IgD-negative memory B cell (primary cell): Measurements from ENCODE around the gene SFI1. TPM values are rescaled to one million over a fixed set of nuclear protein-coding genes. Genes with fewer than 3 reads are reported as not detected.
"Not testable (repeated sequence)": the region's sequence is repeated elsewhere in the genome, so short reads cannot be mapped to it uniquely, and the experiment has no call there.

ENCODE experiments used
- H3K27ac Mint-ChIP-seq, 3 donors: one replicate each; pipeline ENCODE4 v1.8.0; 2020 to 2022; ENCODE audit warnings: mild to moderate bottlenecking in 3 of 3, mixed read lengths in 3 of 3, moderate library complexity in 1 of 3
- H3K27me3 Mint-ChIP-seq: one replicate; pipeline ENCODE4 v1.8.0; 2021; ENCODE audit warnings: mixed read lengths
- H3K36me3 Mint-ChIP-seq: one replicate; pipeline ENCODE4 v1.8.0; 2020; ENCODE audit warnings: mild to moderate bottlenecking, mixed read lengths
- H3K4me1 Mint-ChIP-seq, 3 donors: one replicate each; pipeline ENCODE4 v1.8.0; 2020 to 2022; ENCODE audit warnings: mixed read lengths in 3 of 3, mild to moderate bottlenecking in 1 of 3
- H3K4me3 Mint-ChIP-seq, 4 donors: one replicate each; pipeline ENCODE4 v1.8.0; 2020 to 2022; ENCODE audit warnings: mild to moderate bottlenecking in 4 of 4, mixed read lengths in 4 of 4, moderate library complexity in 3 of 4
- H3K9me3 Mint-ChIP-seq, 3 donors: one replicate each; pipeline ENCODE4 v1.8.0; 2020 to 2021; ENCODE audit warnings: mixed read lengths in 3 of 3, mild to moderate bottlenecking in 1 of 3
- polyA plus RNA-seq: library from polyadenylated mRNA; unstranded; fragments of 300-500 nt; fragmentation: Illumina TruSeq; gene quantifications from one replicate; pipeline ENCODE4 v1.2.3, GENCODE V29; 2021

SFI1 gene, protein sequence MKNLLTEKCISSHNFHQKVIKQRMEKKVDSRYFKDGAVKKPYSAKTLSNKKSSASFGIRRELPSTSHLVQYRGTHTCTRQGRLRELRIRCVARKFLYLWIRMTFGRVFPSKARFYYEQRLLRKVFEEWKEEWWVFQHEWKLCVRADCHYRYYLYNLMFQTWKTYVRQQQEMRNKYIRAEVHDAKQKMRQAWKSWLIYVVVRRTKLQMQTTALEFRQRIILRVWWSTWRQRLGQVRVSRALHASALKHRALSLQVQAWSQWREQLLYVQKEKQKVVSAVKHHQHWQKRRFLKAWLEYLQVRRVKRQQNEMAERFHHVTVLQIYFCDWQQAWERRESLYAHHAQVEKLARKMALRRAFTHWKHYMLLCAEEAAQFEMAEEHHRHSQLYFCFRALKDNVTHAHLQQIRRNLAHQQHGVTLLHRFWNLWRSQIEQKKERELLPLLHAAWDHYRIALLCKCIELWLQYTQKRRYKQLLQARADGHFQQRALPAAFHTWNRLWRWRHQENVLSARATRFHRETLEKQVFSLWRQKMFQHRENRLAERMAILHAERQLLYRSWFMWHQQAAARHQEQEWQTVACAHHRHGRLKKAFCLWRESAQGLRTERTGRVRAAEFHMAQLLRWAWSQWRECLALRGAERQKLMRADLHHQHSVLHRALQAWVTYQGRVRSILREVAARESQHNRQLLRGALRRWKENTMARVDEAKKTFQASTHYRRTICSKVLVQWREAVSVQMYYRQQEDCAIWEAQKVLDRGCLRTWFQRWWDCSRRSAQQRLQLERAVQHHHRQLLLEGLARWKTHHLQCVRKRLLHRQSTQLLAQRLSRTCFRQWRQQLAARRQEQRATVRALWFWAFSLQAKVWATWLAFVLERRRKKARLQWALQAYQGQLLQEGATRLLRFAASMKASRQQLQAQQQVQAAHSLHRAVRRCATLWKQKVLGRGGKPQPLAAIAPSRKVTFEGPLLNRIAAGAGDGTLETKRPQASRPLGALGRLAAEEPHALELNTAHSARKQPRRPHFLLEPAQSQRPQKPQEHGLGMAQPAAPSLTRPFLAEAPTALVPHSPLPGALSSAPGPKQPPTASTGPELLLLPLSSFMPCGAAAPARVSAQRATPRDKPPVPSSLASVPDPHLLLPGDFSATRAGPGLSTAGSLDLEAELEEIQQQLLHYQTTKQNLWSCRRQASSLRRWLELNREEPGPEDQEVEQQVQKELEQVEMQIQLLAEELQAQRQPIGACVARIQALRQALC
- polyA plus RNA-seq = 15.5 TPM

- no peaks in the 10 kb centered on the region for H3K36me3 Mint-ChIP-seq
- H3K9me3 Mint-ChIP-seq = no peaks in the 10 kb centered on the region
- H3K27me3 Mint-ChIP-seq = no peaks in the 10 kb centered on the region
- peak within 1 kb of the TSS; percentile 93 to 98 (median 96) for H3K4me3 Mint-ChIP-seq
- peaks cover 28 to 32% (median 28%) of the 10 kb centered on the region in 3 donors for H3K4me1 Mint-ChIP-seq
- H3K27ac Mint-ChIP-seq = peak within 1 kb of the TSS; percentile 96 to 98 (median 97)
These were observed at the start of gene SFI1 for GRCh38 chr22:31496007-31496734. Gene SFI1 (plus strand): TSS chr22:31496536. CDS start chr22:31508285, 11,749 bp downstream.

DNA sequence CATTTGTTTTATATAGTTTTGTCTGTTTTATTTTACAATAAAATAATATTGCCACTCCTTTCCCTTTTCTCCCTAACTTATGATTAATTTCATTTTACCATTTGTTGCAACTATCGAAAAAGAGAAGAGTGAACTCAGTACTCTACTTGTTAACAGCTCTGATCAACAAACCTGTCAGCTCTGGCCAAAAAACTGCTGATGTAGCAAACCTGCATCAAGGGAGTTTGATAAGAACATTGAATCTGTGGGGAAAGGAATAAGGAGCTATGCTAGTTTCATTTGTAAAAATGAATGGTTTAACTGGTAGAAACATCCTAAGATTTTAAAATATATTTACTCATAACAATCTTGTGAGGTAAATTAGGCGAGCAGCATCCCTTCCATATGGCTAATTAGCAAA, 49.6 kb upstream of the SFI1 start:
- H3K9me3 Mint-ChIP-seq = no peaks in the 10 kb centered on the region
- no peaks in the 10 kb centered on the region for H3K27me3 Mint-ChIP-seq
- no peak overlapping the region for H3K4me3 Mint-ChIP-seq
- H3K27ac Mint-ChIP-seq = no peak overlapping the region
- H3K4me1 Mint-ChIP-seq = peaks cover 13 to 16% (median 15%) of the 10 kb centered on the region in 3 donors
- H3K36me3 Mint-ChIP-seq = peaks cover 3% of the 10 kb centered on the region

DNA sequence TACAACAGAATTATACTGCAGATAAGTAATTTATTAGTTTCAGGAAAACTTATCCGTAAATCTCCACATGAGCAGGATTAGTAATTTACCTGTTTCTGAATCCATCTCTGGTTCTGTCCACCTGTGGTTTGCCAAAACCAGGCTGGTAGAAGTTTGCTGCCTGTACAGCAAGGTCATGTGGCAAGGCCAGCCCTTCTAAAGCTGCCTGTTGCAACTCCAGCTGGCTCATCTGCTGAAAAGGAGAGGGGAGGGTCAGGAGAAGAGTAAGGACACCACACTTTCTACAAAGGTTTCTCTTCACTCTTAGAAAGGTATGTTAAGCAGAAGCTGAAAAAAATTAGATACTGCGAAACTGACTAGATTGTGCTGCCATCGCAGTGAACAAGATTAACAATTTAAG, 49.0 kb upstream of the SFI1 start:
- peaks cover 2% of the 10 kb centered on the region for H3K36me3 Mint-ChIP-seq
- no peak overlapping the region for H3K4me3 Mint-ChIP-seq
- H3K4me1 Mint-ChIP-seq = peaks cover 15 to 19% (median 16%) of the 10 kb centered on the region in 3 donors
- no peaks in the 10 kb centered on the region for H3K27me3 Mint-ChIP-seq
- H3K27ac Mint-ChIP-seq = no peak overlapping the region
- no peaks in the 10 kb centered on the region for H3K9me3 Mint-ChIP-seq

GRCh38 chr22:31448382-31448781, 48.0 kb upstream of the SFI1 start:
- Mint-ChIP-seq H3K4me3 (no peak overlapping the region), H3K27me3 (no peaks in the 10 kb centered on the region), H3K4me1 (peaks cover 15 to 21% (median 16%) of the 10 kb centered on the region in 3 donors), H3K9me3 (no peaks in the 10 kb centered on the region), H3K36me3 (peaks cover 1% of the 10 kb centered on the region), H3K27ac (peak overlapping the region in 2 of 3 donors; percentile 16 to 29)

GRCh38 chr22:31449506-31449905, 46.8 kb upstream of the SFI1 start:
- Mint-ChIP-seq H3K27me3 (no peaks in the 10 kb centered on the region), H3K4me3 (peak overlapping the region in 1 of 4 donors; percentile 14), H3K4me1 (peaks cover 15 to 21% (median 16%) of the 10 kb centered on the region in 3 donors), H3K36me3 (peaks cover 1% of the 10 kb centered on the region), H3K27ac (peak overlapping the region in 2 of 3 donors; percentile 29 to 53), H3K9me3 (no peaks in the 10 kb centered on the region)

GRCh38 chr22:31451709-31452571, 44.4 kb upstream of the SFI1 start:
- Mint-ChIP-seq H3K27ac (peak overlapping the region in 2 of 3 donors; percentile 3 to 39), H3K27me3 (no peaks in the 10 kb centered on the region), H3K4me3 (no peak overlapping the region), H3K4me1 (peaks cover 15 to 21% (median 16%) of the 10 kb centered on the region in 3 donors), H3K36me3 (peaks cover 1% of the 10 kb centered on the region), H3K9me3 (no peaks in the 10 kb centered on the region)

GRCh38 chr22:31461699-31462098, 34.6 kb upstream of the SFI1 start:
- Mint-ChIP-seq H3K27me3 (no peaks in the 10 kb centered on the region), H3K36me3 (peaks cover 5% of the 10 kb centered on the region), H3K4me3 (no peak overlapping the region), H3K4me1 (peaks cover 0 to 3% (median 1%) of the 10 kb centered on the region in 3 donors), H3K27ac (peak overlapping the region in 1 of 3 donors; percentile 23), H3K9me3 (no peaks in the 10 kb centered on the region)

GRCh38 chr22:31465307-31465706, 31.0 kb upstream of the SFI1 start:
- peaks cover 0 to 4% (median 0%) of the 10 kb centered on the region in 3 donors for H3K4me1 Mint-ChIP-seq
- peak overlapping the region in 1 of 3 donors; percentile 78 for H3K27ac Mint-ChIP-seq
- no peak overlapping the region for H3K4me3 Mint-ChIP-seq
- H3K27me3 Mint-ChIP-seq = no peaks in the 10 kb centered on the region
- no peaks in the 10 kb centered on the region for H3K36me3 Mint-ChIP-seq
- no peaks in the 10 kb centered on the region for H3K9me3 Mint-ChIP-seq

DNA sequence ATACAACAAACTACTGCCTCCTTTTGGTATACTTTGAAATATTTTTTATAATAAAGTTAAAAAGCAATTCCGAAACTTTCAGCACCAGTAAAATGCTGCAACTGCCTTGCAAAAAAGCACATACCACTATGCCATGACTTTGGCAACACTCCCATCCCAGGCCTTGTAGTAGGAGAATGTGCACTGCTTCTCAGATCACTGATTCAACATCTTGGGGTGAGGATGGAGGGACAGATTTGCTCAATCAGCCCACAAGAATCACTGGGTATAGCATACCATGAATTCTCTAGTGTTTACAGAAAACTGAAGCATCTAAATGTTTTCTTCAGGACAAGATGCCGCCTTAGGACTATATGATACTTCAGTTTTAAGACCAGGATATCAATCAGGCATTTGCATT, 21.6 kb upstream of the SFI1 start:
- no peaks in the 10 kb centered on the region for H3K36me3 Mint-ChIP-seq
- H3K4me3 Mint-ChIP-seq = no peak overlapping the region
- H3K9me3 Mint-ChIP-seq = no peaks in the 10 kb centered on the region
- H3K4me1 Mint-ChIP-seq = peaks cover 14 to 20% (median 19%) of the 10 kb centered on the region in 3 donors
- H3K27ac Mint-ChIP-seq = no peak overlapping the region
- no peaks in the 10 kb centered on the region for H3K27me3 Mint-ChIP-seq

DNA sequence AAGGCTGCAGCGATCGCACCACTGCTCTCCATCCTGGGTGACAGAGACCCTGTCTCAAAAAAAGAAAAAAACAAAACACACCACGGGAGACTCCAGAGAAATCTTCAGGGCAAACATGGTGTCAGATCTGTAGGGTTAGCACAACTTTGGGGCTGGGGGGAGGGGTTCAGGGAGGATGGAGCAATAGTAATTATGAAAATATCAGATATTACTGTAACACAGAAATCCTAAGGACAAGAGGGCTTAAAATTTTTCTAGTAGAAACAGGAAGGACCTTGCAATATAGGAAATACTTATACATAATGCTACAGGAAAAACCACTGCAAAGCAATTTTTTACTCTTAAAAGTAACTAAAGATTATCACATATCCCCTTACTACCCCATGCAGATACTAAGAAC, 20.5 kb upstream of the SFI1 start:
- H3K27ac Mint-ChIP-seq = no peak overlapping the region
- no peaks in the 10 kb centered on the region for H3K27me3 Mint-ChIP-seq
- H3K4me1 Mint-ChIP-seq = peaks cover 14 to 20% (median 19%) of the 10 kb centered on the region in 3 donors
- H3K36me3 Mint-ChIP-seq = peaks cover 2% of the 10 kb centered on the region
- H3K9me3 Mint-ChIP-seq = no peaks in the 10 kb centered on the region
- peak overlapping the region in 2 of 4 donors; percentile 7 to 83 for H3K4me3 Mint-ChIP-seq

GRCh38 chr22:31477329-31477728, 19.0 kb upstream of the SFI1 start:
- H3K9me3 Mint-ChIP-seq = no peaks in the 10 kb centered on the region
- H3K27ac Mint-ChIP-seq = peak overlapping the region; percentile 6 to 79 (median 68)
- peak overlapping the region in 3 of 4 donors; percentile 4 to 67 (median 10) for H3K4me3 Mint-ChIP-seq
- peaks cover 14 to 19% (median 17%) of the 10 kb centered on the region in 3 donors for H3K4me1 Mint-ChIP-seq
- peaks cover 3% of the 10 kb centered on the region for H3K36me3 Mint-ChIP-seq
- no peaks in the 10 kb centered on the region for H3K27me3 Mint-ChIP-seq

- no peaks in the 10 kb centered on the region for H3K9me3 Mint-ChIP-seq
- H3K27ac Mint-ChIP-seq = peak overlapping the region in 1 of 3 donors; percentile 39
- no peak overlapping the region for H3K4me3 Mint-ChIP-seq
- peaks cover 11 to 24% (median 16%) of the 10 kb centered on the region in 3 donors for H3K4me1 Mint-ChIP-seq
- no peaks in the 10 kb centered on the region for H3K27me3 Mint-ChIP-seq
- H3K36me3 Mint-ChIP-seq = peaks cover 3% of the 10 kb centered on the region
These were observed 15.2 kb upstream of the SFI1 start for GRCh38 chr22:31481129-31481528.

- H3K27me3 Mint-ChIP-seq, H3K9me3 Mint-ChIP-seq, H3K4me3 Mint-ChIP-seq, H3K36me3 Mint-ChIP-seq: not testable (repeated sequence)
- peak overlapping the region in 1 of 3 donors; percentile 39 for H3K27ac Mint-ChIP-seq
- peaks cover 9 to 22% (median 10%) of the 10 kb centered on the region in 3 donors for H3K4me1 Mint-ChIP-seq
These were observed 13.9 kb upstream of the SFI1 start for GRCh38 chr22:31482470-31482869.
